AG10803 (cell line): ENCODE data around the gene EIF4G3.

ENCODE experiments used
- DNase-seq: peaks from one replicate; pipeline ENCODE4 v3.0.0; 2010; ENCODE audit warnings: low read depth
- H3K4me3 ChIP-seq: 2 replicates; pipeline ENCODE4 v1.5.1; 2011; ENCODE audit warnings: mild to moderate bottlenecking, low read length, control low read depth
- CTCF ChIP-seq: conservative IDR thresholded peaks from 2 replicates; pipeline ENCODE4 v1.5.1; 2011; ENCODE audit warnings: mild to moderate bottlenecking, low read length, control low read depth, inconsistent platforms

EIF4G3 gene

GRCh38 chr1:20787840-20788795 is 388.6 kb downstream of the EIF4G3 start:
- no peak for TF ChIP-seq CTCF
- H3K4me3 ChIP-seq = peak overlapping the region; percentile 80
- peak; percentile 81 for DNase-seq

DNA sequence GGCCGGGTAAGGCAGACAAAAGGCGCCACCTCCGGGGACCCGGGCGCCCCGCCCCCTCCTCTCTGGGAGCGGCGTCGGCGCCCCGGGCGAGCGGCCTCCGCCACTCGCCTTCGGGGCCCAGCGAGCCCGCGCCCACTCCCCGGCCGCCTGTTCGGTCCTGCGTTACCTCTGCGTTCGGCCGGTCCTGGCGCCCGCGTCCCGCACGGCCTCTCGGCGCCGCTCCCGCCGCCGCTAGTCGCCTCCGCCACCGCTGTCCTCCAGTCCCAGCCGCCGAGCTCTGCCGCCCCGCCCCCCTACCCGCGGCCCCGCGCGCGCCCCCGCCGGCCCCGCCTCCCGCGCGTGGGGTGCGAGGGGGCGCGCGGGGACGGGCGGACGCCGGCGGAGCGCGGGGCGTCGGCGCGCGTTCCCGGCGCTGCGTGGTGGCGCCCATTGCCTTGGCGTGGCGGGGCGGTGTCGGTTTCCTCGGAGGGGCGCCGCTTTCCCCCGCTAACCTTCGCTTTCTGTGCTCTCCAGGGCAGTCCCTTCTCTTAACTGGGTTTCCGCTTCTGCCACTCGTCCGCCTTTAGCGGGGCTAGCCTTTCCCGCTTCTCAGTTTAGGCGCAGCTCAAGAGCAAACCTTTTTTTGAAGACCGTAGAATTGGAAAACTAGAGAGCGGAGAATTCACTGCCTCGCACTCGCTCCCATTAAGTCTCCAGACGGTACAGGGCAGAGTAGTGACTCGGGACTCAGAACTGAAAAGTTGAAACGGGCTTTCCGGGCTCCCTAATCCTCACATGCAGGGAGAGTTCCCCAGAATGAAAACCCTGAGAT is 389.5 kb downstream of the EIF4G3 start, which contains the start of gene HP1BP3:
HP1BP3 (minus strand) TSS at position 279 of the 811 bp plus-strand sequence. CDS start 6,867 bp downstream, outside the sequence.
- H3K4me3 ChIP-seq = peak within 1 kb of the TSS; percentile 93
- DNase-seq = peak; percentile 65
- no peak for TF ChIP-seq CTCF

GRCh38 chr1:20786253-20787028 is 390.3 kb downstream of the EIF4G3 start:
- no peak for TF ChIP-seq CTCF
- DNase-seq = peak; percentile 91
- H3K4me3 ChIP-seq = peak overlapping the region; percentile 93

DNA sequence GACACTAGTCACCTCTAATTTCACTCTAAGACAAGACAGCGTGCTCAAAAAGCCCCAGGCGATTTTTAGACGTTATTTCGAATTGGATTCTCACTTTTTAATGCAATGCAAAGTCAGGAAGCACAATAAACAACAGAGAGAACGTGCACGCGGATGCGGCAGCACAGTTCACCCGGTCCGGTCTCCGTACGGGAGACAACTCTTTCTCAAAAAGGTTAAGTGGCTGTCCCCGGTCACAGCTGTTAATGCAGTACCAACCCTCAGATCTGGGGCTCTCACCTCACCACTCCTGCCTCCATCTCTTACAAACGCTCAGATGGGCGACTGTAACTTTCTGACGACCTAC is 390.8 kb downstream of the EIF4G3 start:
- peak overlapping the region; percentile 93 for H3K4me3 ChIP-seq
- no peak for TF ChIP-seq CTCF
- peak; percentile 4 for DNase-seq

- no peak for DNase-seq
- H3K4me3 ChIP-seq = no peak overlapping the region
- no peak for TF ChIP-seq CTCF
Measured at GRCh38 chr1:20775700-20776099, 401.0 kb downstream of the EIF4G3 start.

GRCh38 chr1:20771780-20772179 is 404.9 kb downstream of the EIF4G3 start:
- TF ChIP-seq CTCF = no peak
- DNase-seq = no peak
- no peak overlapping the region for H3K4me3 ChIP-seq
